HL-60 (cell line): ENCODE measurements around the gene CLCNKA.

Source experiments
- POLR2AphosphoS5 ChIP-seq: IDR thresholded peaks from 2 replicates; pipeline ENCODE4 v1.6.1; 2012; ENCODE audit warnings: low read depth
- TF ChIP-seq, protein P1 (sequence below): IDR thresholded peaks from one replicate; pipeline ENCODE4 v1.5.1; 2011; ENCODE audit warnings: low read length, control low read depth, inconsistent platforms; ENCODE audit not compliant: insufficient read depth

DNA sequence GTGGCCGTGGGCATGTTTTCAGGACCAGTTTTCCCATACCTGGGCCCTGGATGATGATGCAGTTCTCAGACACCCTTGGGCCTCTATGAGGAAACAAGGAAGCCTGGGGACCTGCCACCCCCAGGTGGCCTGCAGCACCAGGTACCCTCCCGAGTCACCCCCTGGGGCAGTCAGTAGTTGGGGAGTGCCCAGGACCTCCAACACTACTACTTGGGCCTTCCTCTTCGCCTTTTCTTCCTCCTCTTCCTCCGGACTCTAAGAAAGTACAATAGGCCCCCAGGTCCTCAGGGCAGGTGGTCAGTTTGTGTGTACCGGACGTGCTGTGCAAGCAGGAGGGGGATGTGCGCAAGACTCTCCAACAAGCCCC is 29.7 kb upstream of the CLCNKA start:
- no peak for TF ChIP-seq POLR2AphosphoS5
- TF ChIP-seq, protein P1, sequence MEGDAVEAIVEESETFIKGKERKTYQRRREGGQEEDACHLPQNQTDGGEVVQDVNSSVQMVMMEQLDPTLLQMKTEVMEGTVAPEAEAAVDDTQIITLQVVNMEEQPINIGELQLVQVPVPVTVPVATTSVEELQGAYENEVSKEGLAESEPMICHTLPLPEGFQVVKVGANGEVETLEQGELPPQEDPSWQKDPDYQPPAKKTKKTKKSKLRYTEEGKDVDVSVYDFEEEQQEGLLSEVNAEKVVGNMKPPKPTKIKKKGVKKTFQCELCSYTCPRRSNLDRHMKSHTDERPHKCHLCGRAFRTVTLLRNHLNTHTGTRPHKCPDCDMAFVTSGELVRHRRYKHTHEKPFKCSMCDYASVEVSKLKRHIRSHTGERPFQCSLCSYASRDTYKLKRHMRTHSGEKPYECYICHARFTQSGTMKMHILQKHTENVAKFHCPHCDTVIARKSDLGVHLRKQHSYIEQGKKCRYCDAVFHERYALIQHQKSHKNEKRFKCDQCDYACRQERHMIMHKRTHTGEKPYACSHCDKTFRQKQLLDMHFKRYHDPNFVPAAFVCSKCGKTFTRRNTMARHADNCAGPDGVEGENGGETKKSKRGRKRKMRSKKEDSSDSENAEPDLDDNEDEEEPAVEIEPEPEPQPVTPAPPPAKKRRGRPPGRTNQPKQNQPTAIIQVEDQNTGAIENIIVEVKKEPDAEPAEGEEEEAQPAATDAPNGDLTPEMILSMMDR: no peak
